ENCODE data around the gene HMCN2.

Gene HMCN2

DNA sequence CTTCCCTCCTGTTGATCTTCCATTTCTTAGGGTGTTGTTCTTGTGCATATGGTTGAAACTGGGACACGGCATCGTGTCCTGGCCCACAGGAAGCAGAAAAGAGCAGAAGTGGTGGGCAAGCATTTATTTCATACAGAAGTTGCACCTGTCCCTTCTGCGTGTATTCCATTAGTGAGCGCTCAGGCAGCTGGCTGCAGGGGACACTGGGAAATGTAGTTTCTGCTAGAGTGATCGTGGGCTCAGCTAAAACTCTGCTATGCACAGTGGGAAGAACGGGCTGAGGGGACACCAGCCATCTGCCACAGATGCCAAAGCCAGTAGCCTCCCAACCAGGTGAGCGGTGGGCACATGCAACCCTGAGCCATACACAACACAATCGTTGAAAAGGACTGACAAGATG is 121.8 kb downstream of the HMCN2 start:
- H3K27me3 Mint-ChIP-seq (ENCODE audit: low read depth, poor library complexity), result peaks cover 4% of the 10 kb centered on the region
- peaks cover 23% of the 10 kb centered on the region for H3K4me1 Mint-ChIP-seq
- no peak for DNase-seq
- H3K9me3 Mint-ChIP-seq, result no peaks in the 10 kb centered on the region
- no peak overlapping the region for H3K4me3 Mint-ChIP-seq
- H3K27ac Mint-ChIP-seq, result no peak overlapping the region
- TF ChIP-seq, protein P1, sequence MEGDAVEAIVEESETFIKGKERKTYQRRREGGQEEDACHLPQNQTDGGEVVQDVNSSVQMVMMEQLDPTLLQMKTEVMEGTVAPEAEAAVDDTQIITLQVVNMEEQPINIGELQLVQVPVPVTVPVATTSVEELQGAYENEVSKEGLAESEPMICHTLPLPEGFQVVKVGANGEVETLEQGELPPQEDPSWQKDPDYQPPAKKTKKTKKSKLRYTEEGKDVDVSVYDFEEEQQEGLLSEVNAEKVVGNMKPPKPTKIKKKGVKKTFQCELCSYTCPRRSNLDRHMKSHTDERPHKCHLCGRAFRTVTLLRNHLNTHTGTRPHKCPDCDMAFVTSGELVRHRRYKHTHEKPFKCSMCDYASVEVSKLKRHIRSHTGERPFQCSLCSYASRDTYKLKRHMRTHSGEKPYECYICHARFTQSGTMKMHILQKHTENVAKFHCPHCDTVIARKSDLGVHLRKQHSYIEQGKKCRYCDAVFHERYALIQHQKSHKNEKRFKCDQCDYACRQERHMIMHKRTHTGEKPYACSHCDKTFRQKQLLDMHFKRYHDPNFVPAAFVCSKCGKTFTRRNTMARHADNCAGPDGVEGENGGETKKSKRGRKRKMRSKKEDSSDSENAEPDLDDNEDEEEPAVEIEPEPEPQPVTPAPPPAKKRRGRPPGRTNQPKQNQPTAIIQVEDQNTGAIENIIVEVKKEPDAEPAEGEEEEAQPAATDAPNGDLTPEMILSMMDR (IDR thresholded peaks at IDR 0.05), result no peak
- H3K36me3 Mint-ChIP-seq (ENCODE audit: low read depth), result no peaks in the 10 kb centered on the region

DNA sequence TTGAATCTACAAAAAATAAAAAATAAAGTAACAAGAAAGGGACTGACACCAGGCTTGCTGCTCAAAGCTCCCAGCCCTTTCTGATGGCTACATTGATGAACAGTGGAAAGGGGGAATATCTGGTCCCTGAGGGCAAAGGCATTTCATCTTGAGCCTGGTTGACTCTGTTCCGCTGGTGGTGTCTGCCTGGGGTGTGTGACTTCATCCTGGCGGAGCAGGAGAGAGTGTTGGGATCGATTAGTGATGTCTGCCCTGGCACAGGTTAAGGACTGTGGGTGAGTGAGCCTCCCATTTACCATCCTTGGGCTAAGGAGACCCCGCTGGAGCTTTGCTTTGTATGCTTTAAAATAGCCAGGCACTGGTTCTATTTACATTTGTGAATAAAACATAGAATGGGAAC is 122.3 kb downstream of the HMCN2 start:
- Mint-ChIP-seq H3K27ac (no peak overlapping the region), H3K27me3 (ENCODE audit: low read depth, poor library complexity) (peaks cover 6% of the 10 kb centered on the region), H3K36me3 (ENCODE audit: low read depth) (no peaks in the 10 kb centered on the region), H3K9me3 (no peaks in the 10 kb centered on the region), H3K4me1 (peaks cover 26% of the 10 kb centered on the region), H3K4me3 (no peak overlapping the region)
- TF ChIP-seq, protein P1 (IDR thresholded peaks at IDR 0.05), result no peak
- DNase-seq, result no peak

DNA sequence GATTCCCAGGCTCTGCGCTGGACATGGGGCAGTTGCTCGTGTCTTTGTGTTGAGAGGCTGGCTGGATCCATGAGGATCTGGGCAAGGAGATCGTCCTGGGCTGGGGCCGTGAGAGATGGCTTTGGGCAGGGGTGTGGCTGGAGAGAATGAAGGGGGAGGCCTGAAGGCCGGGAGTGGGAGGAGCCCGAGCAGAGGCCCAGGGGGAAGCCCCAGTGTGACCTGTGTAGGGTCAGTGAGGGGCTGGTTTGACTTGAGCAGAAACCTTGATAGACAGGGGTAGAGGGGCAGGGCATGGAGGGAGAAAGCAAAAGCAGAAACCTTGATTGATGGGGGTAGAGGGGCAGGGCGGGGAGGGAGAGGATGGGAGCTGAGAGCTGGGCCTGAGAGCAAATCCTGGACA is 124.8 kb downstream of the HMCN2 start:
- peak overlapping the region; percentile 79 for H3K27ac Mint-ChIP-seq
- H3K36me3 Mint-ChIP-seq (ENCODE audit: low read depth), result no peaks in the 10 kb centered on the region
- H3K9me3 Mint-ChIP-seq, result no peaks in the 10 kb centered on the region
- peaks cover 11% of the 10 kb centered on the region for H3K27me3 Mint-ChIP-seq (ENCODE audit: low read depth, poor library complexity)
- TF ChIP-seq, protein P1 (IDR thresholded peaks at IDR 0.05), result no peak
- peak; percentile 42 for DNase-seq
- H3K4me1 Mint-ChIP-seq, result peaks cover 25% of the 10 kb centered on the region
- H3K4me3 Mint-ChIP-seq, result no peak overlapping the region

DNA sequence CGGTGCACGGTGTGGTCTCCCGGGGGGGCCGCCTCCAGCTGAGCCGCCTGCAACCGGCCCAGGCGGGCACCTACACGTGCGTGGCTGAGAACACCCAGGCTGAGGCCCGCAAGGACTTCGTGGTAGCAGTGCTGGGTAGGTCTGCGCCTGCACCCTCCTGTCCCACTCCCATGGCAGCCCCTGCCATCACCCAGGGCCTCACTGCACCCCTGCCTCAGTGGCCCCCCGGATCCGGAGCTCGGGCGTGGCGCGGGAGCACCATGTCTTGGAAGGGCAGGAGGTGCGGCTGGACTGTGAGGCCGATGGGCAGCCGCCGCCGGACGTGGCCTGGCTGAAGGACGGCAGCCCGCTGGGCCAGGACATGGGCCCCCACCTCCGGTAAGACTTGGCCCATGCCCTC is 125.4 kb downstream of the HMCN2 start:
- Mint-ChIP-seq H3K9me3 (no peaks in the 10 kb centered on the region), H3K27ac (no peak overlapping the region), H3K4me1 (peaks cover 25% of the 10 kb centered on the region), H3K27me3 (ENCODE audit: low read depth, poor library complexity) (peaks cover 11% of the 10 kb centered on the region), H3K4me3 (no peak overlapping the region), H3K36me3 (ENCODE audit: low read depth) (no peaks in the 10 kb centered on the region)
- TF ChIP-seq, protein P1 (IDR thresholded peaks at IDR 0.05), result no peak
- no peak for DNase-seq

DNA sequence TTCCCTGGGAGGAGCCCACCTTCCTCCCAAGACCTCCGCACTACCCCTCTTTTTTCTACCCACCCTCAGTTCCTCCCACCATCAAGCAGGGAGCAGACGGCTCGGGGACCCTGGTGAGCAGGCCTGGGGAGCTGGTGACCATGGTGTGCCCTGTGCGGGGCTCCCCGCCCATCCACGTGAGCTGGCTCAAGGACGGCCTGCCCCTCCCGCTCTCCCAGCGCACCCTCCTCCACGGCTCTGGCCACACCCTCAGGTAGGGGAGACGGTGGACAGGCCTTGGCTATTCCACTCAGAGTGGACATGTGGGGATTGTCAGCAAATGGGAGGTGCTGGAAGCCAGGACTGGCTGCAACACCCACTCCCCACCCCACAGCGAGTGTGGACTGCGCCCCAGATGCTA is 126.3 kb downstream of the HMCN2 start:
- no peaks in the 10 kb centered on the region for H3K36me3 Mint-ChIP-seq (ENCODE audit: low read depth)
- peaks cover 5% of the 10 kb centered on the region for H3K9me3 Mint-ChIP-seq
- H3K27me3 Mint-ChIP-seq (ENCODE audit: low read depth, poor library complexity), result peaks cover 10% of the 10 kb centered on the region
- H3K4me3 Mint-ChIP-seq, result no peak overlapping the region
- peaks cover 27% of the 10 kb centered on the region for H3K4me1 Mint-ChIP-seq
- H3K27ac Mint-ChIP-seq, result no peak overlapping the region
- no peak for DNase-seq
- TF ChIP-seq, protein P1 (IDR thresholded peaks at IDR 0.05), result no peak

DNA sequence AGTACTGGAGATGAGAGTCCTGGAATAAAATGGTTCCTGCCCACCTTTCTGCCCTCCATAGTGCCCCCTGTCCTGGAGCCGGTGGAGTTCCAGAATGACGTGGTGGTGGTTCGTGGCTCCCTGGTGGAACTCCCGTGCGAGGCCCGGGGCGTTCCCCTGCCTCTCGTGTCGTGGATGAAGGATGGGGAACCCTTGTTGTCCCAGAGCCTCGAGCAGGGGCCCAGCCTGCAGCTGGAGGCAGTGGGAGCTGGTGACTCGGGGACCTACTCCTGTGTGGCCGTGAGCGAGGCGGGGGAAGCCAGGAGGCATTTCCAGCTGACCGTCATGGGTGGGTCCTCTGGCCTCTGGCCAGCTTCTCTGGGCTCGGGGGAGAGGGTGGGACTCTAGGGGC is 128.1 kb downstream of the HMCN2 start:
- TF ChIP-seq, protein P1 (IDR thresholded peaks at IDR 0.05), result no peak
- DNase-seq, result no peak
- H3K4me3 Mint-ChIP-seq, result no peak overlapping the region
- peaks cover 7% of the 10 kb centered on the region for H3K9me3 Mint-ChIP-seq
- no peak overlapping the region for H3K27ac Mint-ChIP-seq
- peaks cover 10% of the 10 kb centered on the region for H3K27me3 Mint-ChIP-seq (ENCODE audit: low read depth, poor library complexity)
- peaks cover 29% of the 10 kb centered on the region for H3K4me1 Mint-ChIP-seq
- no peaks in the 10 kb centered on the region for H3K36me3 Mint-ChIP-seq (ENCODE audit: low read depth)

All from nephron progenitor cell (in vitro differentiated cells).